Measurements from ENCODE around the gene SYT10. TPM values are rescaled to one million over a fixed set of nuclear protein-coding genes. Genes with fewer than 3 reads are reported as not detected.
"Not testable (repeated sequence)": the region's sequence is repeated elsewhere in the genome, so short reads cannot be mapped to it uniquely, and the experiment has no call there.

SYT10 gene
- total and polyA plus RNA-seq, 5 donors from 2014 or later: not detected

DNA sequence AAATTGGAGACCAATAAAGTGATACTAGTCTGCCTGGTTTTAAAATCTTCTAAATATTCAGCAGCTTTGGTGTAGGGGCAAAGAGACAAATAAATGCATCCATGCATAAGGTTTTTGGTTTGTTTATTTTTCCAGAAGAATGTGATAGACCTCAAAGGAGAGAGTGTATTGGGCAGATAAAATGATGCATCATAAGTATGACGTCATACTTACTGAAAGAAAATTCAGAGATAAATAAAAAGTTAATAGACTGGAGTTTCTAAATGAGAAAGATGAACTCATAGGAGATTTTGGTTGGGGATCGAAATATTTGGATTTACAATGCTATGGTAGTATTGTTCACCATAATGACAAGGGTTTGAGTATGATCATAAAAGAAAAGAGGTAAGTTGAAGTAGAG is 10.2 kb downstream of the SYT10 start:
- no peak overlapping the region for H3K4me3 Mint-ChIP-seq
- no peak for DNase-seq
- no peak for ATAC-seq (ENCODE audit: low read depth in 2 of 2)
- no peaks in the 10 kb centered on the region for H3K9me3 Mint-ChIP-seq
- no peaks in the 10 kb centered on the region for H3K36me3 ChIP-seq (ENCODE audit: control insufficient read depth, insufficient read depth, low read length)
- H3K36me3 Mint-ChIP-seq: no peaks in the 10 kb centered on the region
- H3K27ac ChIP-seq (ENCODE audit: insufficient read depth, low read length, poor library complexity, severe bottlenecking): no peak overlapping the region
- H3K27me3 Mint-ChIP-seq: no peaks in the 10 kb centered on the region
- no peaks in the 10 kb centered on the region for H3K4me1 ChIP-seq (ENCODE audit: control insufficient read depth, insufficient read depth, low read length, poor library complexity, severe bottlenecking)
- no peaks in the 10 kb centered on the region for H3K9me3 ChIP-seq (ENCODE audit: control insufficient read depth in 2 of 2, low read length in 2 of 2)
- no peaks in the 10 kb centered on the region for H3K4me1 Mint-ChIP-seq
- H3K27me3 ChIP-seq (ENCODE audit: control insufficient read depth, insufficient read depth, low read length): no peaks in the 10 kb centered on the region
- no peak overlapping the region for H3K27ac Mint-ChIP-seq
- H3K4me3 ChIP-seq (ENCODE audit: low read depth, low read length): no peak overlapping the region

DNA sequence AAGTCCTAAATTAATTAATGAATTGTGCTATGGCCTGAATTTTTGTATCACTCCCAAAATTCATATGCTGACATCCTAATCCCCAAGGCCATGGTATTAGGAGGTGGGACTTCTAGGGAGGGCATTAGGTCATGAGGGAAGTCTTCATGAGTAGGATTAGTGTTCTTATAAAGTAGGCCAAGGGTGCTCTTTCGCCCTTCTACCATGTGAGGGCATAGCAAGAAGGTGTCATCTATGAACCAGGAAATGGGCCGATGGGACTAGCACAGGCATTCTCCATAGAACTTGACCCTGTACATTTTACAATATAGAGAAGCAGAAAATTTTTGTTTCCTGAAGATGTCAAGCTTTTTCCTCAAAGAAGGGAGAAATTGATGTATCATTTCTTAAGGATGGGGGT is 12.5 kb downstream of the SYT10 start:
- Mint-ChIP-seq H3K4me3 (no peak overlapping the region), H3K4me1 (no peaks in the 10 kb centered on the region), H3K9me3 (no peaks in the 10 kb centered on the region), H3K27ac (no peak overlapping the region), H3K27me3 (no peaks in the 10 kb centered on the region), H3K36me3 (no peaks in the 10 kb centered on the region)
- no peak for ATAC-seq (ENCODE audit: low read depth in 2 of 2)
- Histone ChIP-seq H3K4me3 (ENCODE audit: low read depth, low read length) (no peak overlapping the region), H3K9me3 (ENCODE audit: control insufficient read depth in 2 of 2, low read length in 2 of 2) (no peaks in the 10 kb centered on the region), H3K4me1 (ENCODE audit: control insufficient read depth, insufficient read depth, low read length, poor library complexity, severe bottlenecking) (no peaks in the 10 kb centered on the region), H3K36me3 (ENCODE audit: control insufficient read depth, insufficient read depth, low read length) (no peaks in the 10 kb centered on the region), H3K27ac (ENCODE audit: insufficient read depth, low read length, poor library complexity, severe bottlenecking) (no peak overlapping the region), H3K27me3 (ENCODE audit: control insufficient read depth, insufficient read depth, low read length) (no peaks in the 10 kb centered on the region)
- no peak for DNase-seq

DNA sequence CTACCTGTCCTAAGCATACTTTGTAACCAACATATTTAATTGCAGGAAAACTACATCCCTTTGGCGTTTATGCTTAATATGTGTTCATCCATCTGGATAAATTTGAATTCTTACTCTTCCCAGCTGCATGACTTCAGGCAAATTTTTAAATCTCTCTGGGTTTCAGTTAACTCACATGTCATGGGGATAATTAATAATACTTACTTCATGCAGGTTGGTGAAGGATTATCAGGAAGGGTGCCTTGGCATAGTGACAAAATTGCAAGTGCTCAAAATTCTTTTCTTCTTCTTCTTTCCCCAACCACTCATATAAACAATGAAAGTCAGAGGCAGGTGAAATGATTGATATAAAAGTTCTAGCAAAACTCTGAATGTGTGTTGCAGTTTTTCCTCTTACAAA is 15.9 kb downstream of the SYT10 start:
- Mint-ChIP-seq H3K27ac (no peak overlapping the region), H3K4me1 (no peaks in the 10 kb centered on the region), H3K9me3 (no peaks in the 10 kb centered on the region), H3K4me3 (no peak overlapping the region), H3K36me3 (no peaks in the 10 kb centered on the region), H3K27me3 (no peaks in the 10 kb centered on the region)
- H3K27me3 ChIP-seq (ENCODE audit: control insufficient read depth, insufficient read depth, low read length): no peaks in the 10 kb centered on the region
- no peaks in the 10 kb centered on the region for H3K9me3 ChIP-seq (ENCODE audit: control insufficient read depth in 2 of 2, low read length in 2 of 2)
- no peak overlapping the region for H3K27ac ChIP-seq (ENCODE audit: insufficient read depth, low read length, poor library complexity, severe bottlenecking)
- no peaks in the 10 kb centered on the region for H3K4me1 ChIP-seq (ENCODE audit: control insufficient read depth, insufficient read depth, low read length, poor library complexity, severe bottlenecking)
- H3K4me3 ChIP-seq (ENCODE audit: low read depth, low read length): no peak overlapping the region
- DNase-seq (no peak), ATAC-seq (ENCODE audit: low read depth in 2 of 2) (no peak)
- H3K36me3 ChIP-seq (ENCODE audit: control insufficient read depth, insufficient read depth, low read length): no peaks in the 10 kb centered on the region

DNA sequence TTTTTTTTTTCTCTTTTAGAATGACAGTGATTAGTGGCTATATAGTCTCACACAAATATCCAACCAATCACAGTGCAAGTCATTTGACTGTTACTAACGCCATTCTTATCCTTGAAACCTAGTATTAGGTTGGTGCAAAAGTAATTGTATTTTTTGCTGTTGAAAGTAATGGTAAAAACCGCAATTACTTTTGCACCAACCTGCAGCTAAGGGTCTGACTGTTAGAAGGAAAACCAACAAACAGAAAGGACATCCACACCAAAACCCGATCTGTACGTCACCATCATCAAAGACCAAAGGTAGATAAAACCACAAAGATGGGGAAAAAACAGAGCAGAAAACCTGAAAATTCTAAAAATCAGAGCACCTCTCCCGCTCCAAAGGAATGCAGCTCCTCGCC is 27.2 kb downstream of the SYT10 start:
- not testable (repeated sequence) for H3K27ac ChIP-seq (ENCODE audit: insufficient read depth, low read length, poor library complexity, severe bottlenecking); H3K27me3 ChIP-seq (ENCODE audit: control insufficient read depth, insufficient read depth, low read length); H3K27ac Mint-ChIP-seq; H3K4me1 Mint-ChIP-seq; H3K4me3 ChIP-seq (ENCODE audit: low read depth, low read length); H3K4me3 Mint-ChIP-seq; H3K4me1 ChIP-seq (ENCODE audit: control insufficient read depth, insufficient read depth, low read length, poor library complexity, severe bottlenecking); H3K36me3 Mint-ChIP-seq; ATAC-seq (ENCODE audit: low read depth in 2 of 2); DNase-seq; H3K27me3 Mint-ChIP-seq; H3K9me3 Mint-ChIP-seq; H3K36me3 ChIP-seq (ENCODE audit: control insufficient read depth, insufficient read depth, low read length); H3K9me3 ChIP-seq (ENCODE audit: control insufficient read depth in 2 of 2, low read length in 2 of 2)

DNA sequence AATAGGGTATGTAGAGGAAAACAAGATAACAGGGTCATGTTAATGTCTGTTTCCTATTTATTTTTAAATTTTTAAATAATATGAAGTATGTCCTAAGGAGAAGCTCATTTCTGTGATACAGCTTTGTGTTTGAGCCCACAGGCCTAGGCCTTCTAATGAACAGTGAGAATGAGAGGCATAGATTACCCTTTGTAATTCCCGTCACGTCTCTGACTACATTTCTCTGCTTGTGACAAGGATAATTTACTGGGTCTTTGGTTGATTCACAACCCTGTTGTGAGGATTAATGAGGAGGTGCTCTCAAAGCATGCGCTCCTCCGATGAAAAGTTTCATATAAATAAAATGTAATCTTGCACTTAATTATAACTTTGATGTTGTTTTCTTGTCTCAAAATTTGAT is 56.1 kb downstream of the SYT10 start:
- Histone ChIP-seq H3K27me3 (ENCODE audit: control insufficient read depth, insufficient read depth, low read length) (no peaks in the 10 kb centered on the region), H3K36me3 (ENCODE audit: control insufficient read depth, insufficient read depth, low read length) (no peaks in the 10 kb centered on the region), H3K27ac (ENCODE audit: insufficient read depth, low read length, poor library complexity, severe bottlenecking) (no peak overlapping the region), H3K4me3 (ENCODE audit: low read depth, low read length) (no peak overlapping the region), H3K9me3 (ENCODE audit: control insufficient read depth in 2 of 2, low read length in 2 of 2) (no peaks in the 10 kb centered on the region), H3K4me1 (ENCODE audit: control insufficient read depth, insufficient read depth, low read length, poor library complexity, severe bottlenecking) (no peaks in the 10 kb centered on the region)
- no peak for ATAC-seq (ENCODE audit: low read depth in 2 of 2)
- peaks cover 0 to 1% (median 0%) of the 10 kb centered on the region in 7 donors for H3K9me3 Mint-ChIP-seq
- no peak overlapping the region for H3K4me3 Mint-ChIP-seq
- H3K27ac Mint-ChIP-seq: no peak overlapping the region
- no peak for DNase-seq
- H3K4me1 Mint-ChIP-seq: no peaks in the 10 kb centered on the region
- H3K27me3 Mint-ChIP-seq: no peaks in the 10 kb centered on the region
- no peaks in the 10 kb centered on the region for H3K36me3 Mint-ChIP-seq

DNA sequence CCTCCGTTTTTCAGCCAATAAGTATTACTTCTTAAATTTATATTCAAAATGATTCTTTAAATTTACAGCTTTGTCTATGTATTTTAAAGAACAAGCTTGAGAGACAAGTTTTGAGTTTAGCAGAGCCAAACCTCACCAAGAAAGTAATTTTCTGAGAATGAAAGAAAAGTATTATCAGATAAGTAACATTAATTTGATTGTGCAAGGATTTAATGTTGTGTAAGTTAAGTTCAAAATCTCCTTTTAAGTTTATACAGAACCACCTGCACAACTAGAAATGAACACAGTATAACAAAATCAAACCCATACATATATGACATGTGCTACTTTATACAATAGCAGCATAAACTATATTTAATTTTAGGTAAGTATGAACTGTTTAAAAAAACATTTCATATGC is 63.5 kb downstream of the SYT10 start:
- Mint-ChIP-seq H3K27ac (no peak overlapping the region), H3K4me3 (no peak overlapping the region), H3K27me3 (no peaks in the 10 kb centered on the region), H3K4me1 (no peaks in the 10 kb centered on the region), H3K9me3 (peaks cover 0 to 2% (median 0%) of the 10 kb centered on the region in 7 donors), H3K36me3 (no peaks in the 10 kb centered on the region)
- Histone ChIP-seq H3K27ac (ENCODE audit: insufficient read depth, low read length, poor library complexity, severe bottlenecking) (no peak overlapping the region), H3K9me3 (ENCODE audit: control insufficient read depth in 2 of 2, low read length in 2 of 2) (no peaks in the 10 kb centered on the region), H3K36me3 (ENCODE audit: control insufficient read depth, insufficient read depth, low read length) (no peaks in the 10 kb centered on the region), H3K4me3 (ENCODE audit: low read depth, low read length) (no peak overlapping the region), H3K27me3 (ENCODE audit: control insufficient read depth, insufficient read depth, low read length) (no peaks in the 10 kb centered on the region), H3K4me1 (ENCODE audit: control insufficient read depth, insufficient read depth, low read length, poor library complexity, severe bottlenecking) (no peaks in the 10 kb centered on the region)
- ATAC-seq (ENCODE audit: low read depth in 2 of 2): no peak
- DNase-seq: no peak

DNA sequence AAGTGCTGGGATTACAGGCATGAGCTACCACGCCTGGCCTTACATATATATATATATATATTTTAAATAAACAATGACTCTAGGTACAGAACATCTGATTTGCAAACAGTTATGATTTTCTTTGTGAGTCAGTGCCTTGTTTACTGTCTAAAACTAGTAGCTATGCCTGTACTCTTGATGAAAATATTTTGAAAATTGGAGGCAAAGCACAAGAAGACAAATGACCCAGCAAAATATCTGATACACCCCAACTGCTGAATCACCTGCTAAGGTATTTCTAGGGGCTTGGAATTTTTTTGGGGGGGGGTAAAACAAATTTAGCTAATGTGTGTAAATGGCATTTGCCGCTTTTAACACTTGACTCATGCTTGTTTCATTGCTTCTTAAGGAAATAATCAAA is 69.3 kb downstream of the SYT10 start:
- Histone ChIP-seq H3K9me3 (ENCODE audit: control insufficient read depth in 2 of 2, low read length in 2 of 2) (no peaks in the 10 kb centered on the region), H3K27me3 (ENCODE audit: control insufficient read depth, insufficient read depth, low read length) (no peaks in the 10 kb centered on the region), H3K4me3 (ENCODE audit: low read depth, low read length) (no peak overlapping the region), H3K36me3 (ENCODE audit: control insufficient read depth, insufficient read depth, low read length) (no peaks in the 10 kb centered on the region), H3K27ac (ENCODE audit: insufficient read depth, low read length, poor library complexity, severe bottlenecking) (no peak overlapping the region), H3K4me1 (ENCODE audit: control insufficient read depth, insufficient read depth, low read length, poor library complexity, severe bottlenecking) (no peaks in the 10 kb centered on the region)
- H3K4me1 Mint-ChIP-seq: no peaks in the 10 kb centered on the region
- no peaks in the 10 kb centered on the region for H3K27me3 Mint-ChIP-seq
- ATAC-seq (ENCODE audit: low read depth in 2 of 2) (no peak), DNase-seq (no peak)
- H3K4me3 Mint-ChIP-seq: no peak overlapping the region
- no peak overlapping the region for H3K27ac Mint-ChIP-seq
- H3K9me3 Mint-ChIP-seq: peaks cover 0 to 6% (median 2%) of the 10 kb centered on the region in 7 donors
- no peaks in the 10 kb centered on the region for H3K36me3 Mint-ChIP-seq

DNA sequence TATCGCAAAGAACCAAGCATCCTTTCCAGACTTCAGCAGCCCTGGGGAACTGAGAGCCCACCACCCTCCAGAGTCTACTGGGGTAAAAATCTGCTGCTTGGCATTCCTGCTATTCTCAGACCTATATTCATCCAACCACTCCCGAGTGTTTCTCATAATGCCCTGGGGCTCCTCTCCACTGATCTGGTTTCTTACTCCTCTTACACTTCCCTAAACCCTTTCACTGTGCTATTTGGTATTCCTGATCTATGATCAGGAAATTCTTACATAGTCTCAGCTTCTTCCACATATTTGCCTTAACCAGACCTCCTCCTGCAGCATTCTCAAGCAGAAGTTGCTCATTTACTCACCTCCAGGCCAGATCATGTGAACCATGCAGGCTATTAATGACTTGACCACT is 82.4 kb downstream of the SYT10 start:
- no peaks in the 10 kb centered on the region for H3K4me1 ChIP-seq (ENCODE audit: control insufficient read depth, insufficient read depth, low read length, poor library complexity, severe bottlenecking)
- DNase-seq: no peak
- Mint-ChIP-seq H3K27ac (no peak overlapping the region), H3K4me1 (no peaks in the 10 kb centered on the region), H3K27me3 (no peaks in the 10 kb centered on the region), H3K4me3 (no peak overlapping the region), H3K36me3 (no peaks in the 10 kb centered on the region), H3K9me3 (peaks cover 0 to 4% (median 2%) of the 10 kb centered on the region in 7 donors)
- H3K36me3 ChIP-seq (ENCODE audit: control insufficient read depth, insufficient read depth, low read length): no peaks in the 10 kb centered on the region
- H3K4me3 ChIP-seq (ENCODE audit: low read depth, low read length): no peak overlapping the region
- H3K27ac ChIP-seq (ENCODE audit: insufficient read depth, low read length, poor library complexity, severe bottlenecking): no peak overlapping the region
- no peaks in the 10 kb centered on the region for H3K9me3 ChIP-seq (ENCODE audit: control insufficient read depth in 2 of 2, low read length in 2 of 2)
- no peak for ATAC-seq (ENCODE audit: low read depth in 2 of 2)
- H3K27me3 ChIP-seq (ENCODE audit: control insufficient read depth, insufficient read depth, low read length): no peaks in the 10 kb centered on the region
